Measurements from ENCODE around the gene DOCK2. TPM values are rescaled to one million over a fixed set of nuclear protein-coding genes. Genes with fewer than 3 reads are reported as not detected.

The DOCK2 gene
- total RNA-seq, 1 donor from 2014 or later, result 3.9 TPM

DNA sequence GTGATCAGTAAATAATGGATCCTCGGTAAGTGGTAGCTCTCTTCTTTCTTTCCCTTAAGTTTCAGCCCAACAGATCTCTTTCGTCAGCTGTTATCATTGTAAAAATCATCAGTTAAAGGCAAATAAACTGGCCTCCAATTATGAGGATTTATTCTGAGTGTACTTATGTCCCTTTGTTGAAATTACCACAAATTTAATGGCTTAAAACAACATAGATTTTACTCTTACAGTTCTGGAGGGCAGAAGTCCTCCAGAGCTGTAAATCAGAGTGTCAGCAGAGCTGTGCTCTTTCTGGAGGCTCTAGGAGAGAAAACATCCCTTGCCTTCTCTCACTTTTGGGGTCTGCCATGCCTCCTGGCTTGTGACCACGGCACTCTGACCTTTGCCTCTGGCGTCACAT, 238.7 kb downstream of the DOCK2 start:
- Histone ChIP-seq H3K36me3 (ENCODE audit: control insufficient read depth, insufficient read depth, low read length) (no peaks in the 10 kb centered on the region), H3K4me3 (ENCODE audit: low read depth, low read length) (no peak overlapping the region), H3K27me3 (ENCODE audit: control insufficient read depth, insufficient read depth, low read length) (no peaks in the 10 kb centered on the region)
- TF ChIP-seq, protein P1, sequence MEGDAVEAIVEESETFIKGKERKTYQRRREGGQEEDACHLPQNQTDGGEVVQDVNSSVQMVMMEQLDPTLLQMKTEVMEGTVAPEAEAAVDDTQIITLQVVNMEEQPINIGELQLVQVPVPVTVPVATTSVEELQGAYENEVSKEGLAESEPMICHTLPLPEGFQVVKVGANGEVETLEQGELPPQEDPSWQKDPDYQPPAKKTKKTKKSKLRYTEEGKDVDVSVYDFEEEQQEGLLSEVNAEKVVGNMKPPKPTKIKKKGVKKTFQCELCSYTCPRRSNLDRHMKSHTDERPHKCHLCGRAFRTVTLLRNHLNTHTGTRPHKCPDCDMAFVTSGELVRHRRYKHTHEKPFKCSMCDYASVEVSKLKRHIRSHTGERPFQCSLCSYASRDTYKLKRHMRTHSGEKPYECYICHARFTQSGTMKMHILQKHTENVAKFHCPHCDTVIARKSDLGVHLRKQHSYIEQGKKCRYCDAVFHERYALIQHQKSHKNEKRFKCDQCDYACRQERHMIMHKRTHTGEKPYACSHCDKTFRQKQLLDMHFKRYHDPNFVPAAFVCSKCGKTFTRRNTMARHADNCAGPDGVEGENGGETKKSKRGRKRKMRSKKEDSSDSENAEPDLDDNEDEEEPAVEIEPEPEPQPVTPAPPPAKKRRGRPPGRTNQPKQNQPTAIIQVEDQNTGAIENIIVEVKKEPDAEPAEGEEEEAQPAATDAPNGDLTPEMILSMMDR (IDR thresholded peaks at IDR 0.05; ENCODE audit: insufficient read depth, low read length, poor library complexity, severe bottlenecking), result no peak
- DNase-seq (ENCODE audit: low read depth), result no peak

- H3K4me3 ChIP-seq (ENCODE audit: low read depth, low read length), result no peak overlapping the region
- no peaks in the 10 kb centered on the region for H3K36me3 ChIP-seq (ENCODE audit: control insufficient read depth, insufficient read depth, low read length)
- TF ChIP-seq, protein P1 (IDR thresholded peaks at IDR 0.05; ENCODE audit: insufficient read depth, low read length, poor library complexity, severe bottlenecking), result no peak
- no peaks in the 10 kb centered on the region for H3K27me3 ChIP-seq (ENCODE audit: control insufficient read depth, insufficient read depth, low read length)
- no peak for DNase-seq (ENCODE audit: low read depth)
Measured at GRCh38 chr5:169876386-169876785, 239.3 kb downstream of the DOCK2 start.

GRCh38 chr5:169880012-169880663, 243.1 kb downstream of the DOCK2 start:
- TF ChIP-seq, protein P1 (IDR thresholded peaks at IDR 0.05; ENCODE audit: insufficient read depth, low read length, poor library complexity, severe bottlenecking), result no peak
- DNase-seq (ENCODE audit: low read depth), result no peak
- Histone ChIP-seq H3K4me3 (ENCODE audit: low read depth, low read length) (no peak overlapping the region), H3K36me3 (ENCODE audit: control insufficient read depth, insufficient read depth, low read length) (no peaks in the 10 kb centered on the region), H3K27me3 (ENCODE audit: control insufficient read depth, insufficient read depth, low read length) (no peaks in the 10 kb centered on the region)

GRCh38 chr5:169880785-169881184, 243.7 kb downstream of the DOCK2 start:
- Histone ChIP-seq H3K36me3 (ENCODE audit: control insufficient read depth, insufficient read depth, low read length) (no peaks in the 10 kb centered on the region), H3K4me3 (ENCODE audit: low read depth, low read length) (no peak overlapping the region), H3K27me3 (ENCODE audit: control insufficient read depth, insufficient read depth, low read length) (no peaks in the 10 kb centered on the region)
- DNase-seq (ENCODE audit: low read depth), result no peak
- TF ChIP-seq, protein P1 (IDR thresholded peaks at IDR 0.05; ENCODE audit: insufficient read depth, low read length, poor library complexity, severe bottlenecking), result no peak

DNA sequence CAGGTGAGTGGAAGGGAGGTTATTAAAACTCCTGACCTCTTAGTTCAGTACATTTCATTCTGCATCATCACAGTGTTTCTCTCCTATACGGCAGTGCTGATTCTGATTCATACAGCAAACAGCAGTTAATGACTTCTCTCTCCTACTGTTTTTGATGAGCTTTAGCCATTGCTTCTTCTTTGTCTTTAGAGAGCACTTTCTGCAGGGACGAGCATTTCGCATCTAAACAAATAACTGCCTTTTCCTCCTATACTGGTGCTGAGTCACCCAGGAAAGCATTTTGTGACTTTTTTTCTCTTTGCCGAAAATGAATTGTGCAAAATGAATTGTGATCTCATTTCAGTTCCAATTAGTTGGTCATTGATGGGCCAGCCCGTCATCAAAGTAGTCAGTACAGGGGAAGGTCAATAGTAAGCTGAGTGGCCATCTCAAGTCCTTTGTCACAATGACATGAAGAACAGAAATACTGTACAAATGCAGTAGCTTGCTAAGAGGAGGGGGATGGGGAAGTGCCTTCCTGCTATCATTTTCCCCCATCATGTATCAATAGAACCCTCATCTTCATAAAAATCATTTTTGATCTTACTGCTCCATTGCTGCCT, 244.7 kb downstream of the DOCK2 start:
- no peak for DNase-seq (ENCODE audit: low read depth)
- no peaks in the 10 kb centered on the region for H3K36me3 ChIP-seq (ENCODE audit: control insufficient read depth, insufficient read depth, low read length)
- no peaks in the 10 kb centered on the region for H3K27me3 ChIP-seq (ENCODE audit: control insufficient read depth, insufficient read depth, low read length)
- no peak overlapping the region for H3K4me3 ChIP-seq (ENCODE audit: low read depth, low read length)
- TF ChIP-seq, protein P1 (IDR thresholded peaks at IDR 0.05; ENCODE audit: insufficient read depth, low read length, poor library complexity, severe bottlenecking), result no peak

DNA sequence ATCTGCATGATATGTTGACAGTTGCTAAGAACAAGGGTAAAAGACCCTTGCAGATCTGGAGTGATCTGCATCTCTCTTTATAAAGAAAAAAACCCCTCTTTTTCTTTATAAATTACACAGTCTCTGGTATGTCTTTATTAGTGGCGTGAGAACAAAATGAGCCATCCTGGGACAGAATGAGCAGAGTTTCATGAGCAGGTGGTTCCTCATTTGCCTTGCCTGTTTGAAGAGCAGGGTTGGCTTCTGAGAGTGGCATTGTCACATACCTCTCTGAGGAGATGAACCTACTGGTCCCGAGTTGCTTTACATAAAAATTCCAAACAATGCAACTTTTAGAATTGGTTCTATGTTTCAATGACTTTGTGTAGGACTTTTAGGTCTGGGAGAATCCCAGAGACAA, 249.0 kb downstream of the DOCK2 start:
- DNase-seq (ENCODE audit: low read depth), result no peak
- H3K27me3 ChIP-seq (ENCODE audit: control insufficient read depth, insufficient read depth, low read length), result no peaks in the 10 kb centered on the region
- H3K36me3 ChIP-seq (ENCODE audit: control insufficient read depth, insufficient read depth, low read length), result no peaks in the 10 kb centered on the region
- TF ChIP-seq, protein P1 (IDR thresholded peaks at IDR 0.05; ENCODE audit: insufficient read depth, low read length, poor library complexity, severe bottlenecking), result no peak
- H3K4me3 ChIP-seq (ENCODE audit: low read depth, low read length), result no peak overlapping the region
